Cardiac muscle cell (in vitro differentiated cells and primary cell): ENCODE data around the gene CCL18. TPM values are rescaled to one million over a fixed set of nuclear protein-coding genes. Genes with fewer than 3 reads are reported as not detected.

ENCODE experiments used
- DNase-seq, 2 donors: peaks; one replicate each; pipeline versions ENCODE4 v3.0.0 to v3.0.0-alpha.2; 2010 to 2017; ENCODE audit warnings: low read depth in 1 of 2, low spot score in 1 of 2
- H3K27ac ChIP-seq: fragments of 200-600 bp; sonication (generic); 2 replicates; pipeline ENCODE4 v1.5.1; 2016
- H3K27me3 ChIP-seq: fragments of 200-600 bp; sonication (generic); 2 replicates; pipeline ENCODE4 v1.6.0; 2016; ENCODE audit warnings: control low read depth
- H3K36me3 ChIP-seq: fragments of 200-600 bp; sonication (generic); 2 replicates; pipeline ENCODE4 v1.5.1; 2016; ENCODE audit warnings: control low read depth
- H3K4me1 ChIP-seq: fragments of 200-600 bp; sonication (generic); 2 replicates; pipeline ENCODE4 v1.8.1; 2017; ENCODE audit warnings: low read depth, mild to moderate bottlenecking, mixed run types
- H3K4me3 ChIP-seq: fragments of 200-600 bp; sonication (generic); 2 replicates; pipeline ENCODE4 v1.5.1; 2016; ENCODE audit warnings: mild to moderate bottlenecking
- H3K9me3 ChIP-seq: fragments of 200-600 bp; sonication (generic); 2 replicates; pipeline ENCODE4 v1.5.1; 2017; ENCODE audit warnings: low read depth, mild to moderate bottlenecking, control low read depth
- CTCF ChIP-seq: IDR thresholded peaks from 2 replicates; pipeline ENCODE4 v1.5.1; 2012; ENCODE audit warnings: low read depth, mild to moderate bottlenecking, low read length
- polyA plus RNA-seq: library from polyadenylated mRNA; unstranded; fragments of >200 nt; fragmentation: Nextera tagmentation; extraction: Ambion mirVana; gene quantifications from 2 replicates; pipeline ENCODE4 v1.2.1, GENCODE V29; 2016
- total RNA-seq: library from RNA; depleted of rRNA; stranded (reverse); fragments of >200 nt; gene quantifications from 2 replicates; pipeline ENCODE4 v1.2.3, GENCODE V29; 2016

The CCL18 gene
- total and polyA plus RNA-seq, 2 experiments from 2014 or later: not detected

GRCh38 chr17:36024106-36024869, 39.8 kb upstream of the CCL18 start:
- no peaks in the 10 kb centered on the region for H3K27me3 ChIP-seq
- no peaks in the 10 kb centered on the region for H3K4me1 ChIP-seq
- TF ChIP-seq CTCF: no peak
- H3K9me3 ChIP-seq: no peaks in the 10 kb centered on the region
- H3K36me3 ChIP-seq: no peaks in the 10 kb centered on the region
- H3K27ac ChIP-seq: no peak overlapping the region
- no peak for DNase-seq
- H3K4me3 ChIP-seq: no peak overlapping the region

- DNase-seq: no peak
- H3K4me3 ChIP-seq: no peak overlapping the region
- no peak for TF ChIP-seq CTCF
Observed at GRCh38 chr17:36027761-36028160, 36.3 kb upstream of the CCL18 start.

GRCh38 chr17:36030956-36031355, 33.1 kb upstream of the CCL18 start:
- DNase-seq: no peak

More at GRCh38 chr17:36027761-36028160, 36.3 kb upstream of the CCL18 start:
- Histone ChIP-seq H3K27ac (no peak overlapping the region), H3K27me3 (no peaks in the 10 kb centered on the region), H3K4me1 (no peaks in the 10 kb centered on the region), H3K36me3 (no peaks in the 10 kb centered on the region), H3K9me3 (no peaks in the 10 kb centered on the region)

GRCh38 chr17:36034127-36034526, 29.9 kb upstream of the CCL18 start:
- Histone ChIP-seq H3K9me3 (no peaks in the 10 kb centered on the region), H3K36me3 (no peaks in the 10 kb centered on the region), H3K4me3 (no peak overlapping the region), H3K4me1 (no peaks in the 10 kb centered on the region), H3K27ac (no peak overlapping the region), H3K27me3 (no peaks in the 10 kb centered on the region)
- no peak for TF ChIP-seq CTCF
- no peak for DNase-seq

More at GRCh38 chr17:36030956-36031355, 33.1 kb upstream of the CCL18 start:
- Histone ChIP-seq H3K36me3 (no peaks in the 10 kb centered on the region), H3K27me3 (no peaks in the 10 kb centered on the region), H3K4me3 (no peak overlapping the region), H3K9me3 (no peaks in the 10 kb centered on the region), H3K27ac (no peak overlapping the region), H3K4me1 (no peaks in the 10 kb centered on the region)
- no peak for TF ChIP-seq CTCF

- no peak for DNase-seq
- Histone ChIP-seq H3K4me1 (no peaks in the 10 kb centered on the region), H3K27me3 (no peaks in the 10 kb centered on the region), H3K36me3 (no peaks in the 10 kb centered on the region), H3K4me3 (no peak overlapping the region), H3K9me3 (no peaks in the 10 kb centered on the region), H3K27ac (no peak overlapping the region)
- TF ChIP-seq CTCF: no peak
Observed at GRCh38 chr17:36036235-36036634, 27.8 kb upstream of the CCL18 start.
